CD4-positive, alpha-beta T cell (primary cell): ENCODE measurements around the gene HORMAD2. TPM values are rescaled to one million over a fixed set of nuclear protein-coding genes. Genes with fewer than 3 reads are reported as not detected.

Source experiments
- ATAC-seq: fragments of 200-7000 bp; cut with Tn5 transposase; one replicate; pipeline ENCODE4 v1.10.0; 2022; ENCODE audit warnings: mild to moderate bottlenecking; ENCODE audit not compliant: poor library complexity
- CTCF ChIA-PET: fragments of 350-600 bp; sonication (Branson Sonifier 250); formaldehyde crosslinking; loops from one replicate; lab custom pipeline; 2021; ENCODE audit warnings: antibody characterized with exemption, inconsistent platforms; lab: Charles Lee
- POLR2A ChIA-PET: fragments of 350-600 bp; sonication (Branson Sonifier 250); formaldehyde crosslinking; loops from one replicate; lab custom pipeline; 2021; ENCODE audit warnings: antibody characterized with exemption, inconsistent platforms; lab: Charles Lee
- DNase-seq, 14 experiments: peaks; one replicate each; pipeline ENCODE4 v3.0.0-alpha.2; 2013 to 2020; ENCODE audit warnings: mixed read lengths in 2 of 14
- H3K27ac ChIP-seq, 2 donors: one replicate each; pipeline versions ENCODE4 v1.5.1 to v1.7.0; 2013; ENCODE audit warnings: low read length in 2 of 2, low read depth in 1 of 2, mild to moderate bottlenecking in 1 of 2
- H3K27me3 ChIP-seq, 2 experiments: 1 replicate in 1 of 2; 2 replicates in 1 of 2; pipeline versions ENCODE4 v1.6.1 to v1.7.0; 2013; ENCODE audit warnings: low read length in 2 of 2, control low read depth in 1 of 2, mild to moderate bottlenecking in 1 of 2, moderate library complexity in 1 of 2; ENCODE audit not compliant: insufficient read depth in 2 of 2, control insufficient read depth in 1 of 2
- H3K36me3 ChIP-seq: one replicate; pipeline ENCODE4 v1.6.1; 2013; ENCODE audit warnings: low read length, control low read depth; ENCODE audit not compliant: insufficient read depth
- H3K4me1 ChIP-seq: one replicate; pipeline ENCODE4 v1.6.1; 2013; ENCODE audit warnings: low read length, control low read depth; ENCODE audit not compliant: insufficient read depth
- H3K4me3 ChIP-seq: one replicate; pipeline ENCODE4 v1.5.1; 2013; ENCODE audit warnings: mild to moderate bottlenecking, low read length, moderate library complexity
- H3K9me3 ChIP-seq, 2 experiments: 1 replicate in 1 of 2; 2 replicates in 1 of 2; pipeline versions ENCODE4 v1.6.1 to v1.7.0; 2013; ENCODE audit warnings: low read length in 2 of 2, mild to moderate bottlenecking in 2 of 2, control low read depth in 1 of 2, moderate library complexity in 1 of 2; ENCODE audit not compliant: control insufficient read depth in 1 of 2, insufficient read depth in 1 of 2
- H3K27ac Mint-ChIP-seq: one replicate; pipeline ENCODE4 v1.8.0; 2020; ENCODE audit warnings: mixed read lengths
- H3K27me3 Mint-ChIP-seq: one replicate; pipeline ENCODE4 v1.8.0; 2021; ENCODE audit warnings: mixed read lengths
- H3K36me3 Mint-ChIP-seq: one replicate; pipeline ENCODE4 v1.8.0; 2021; ENCODE audit warnings: low read depth, mixed read lengths
- H3K4me1 Mint-ChIP-seq: one replicate; pipeline ENCODE4 v1.8.0; 2021; ENCODE audit warnings: low read depth, mixed read lengths
- H3K4me3 Mint-ChIP-seq: one replicate; pipeline ENCODE4 v1.8.0; 2020; ENCODE audit warnings: mild to moderate bottlenecking, mixed read lengths
- H3K9me3 Mint-ChIP-seq: one replicate; pipeline ENCODE4 v1.8.0; 2020; ENCODE audit warnings: mixed read lengths
- CTCF ChIP-seq: fragments of 200-600 bp; IDR thresholded peaks from one replicate; pipeline ENCODE4 v1.8.0; 2022; ENCODE audit warnings: antibody characterized with exemption, mild to moderate bottlenecking
- intact Hi-C, 2 experiments: fragments of 100-400 bp; cut with DNase I in 1 of 2; cut with micrococcal nuclease in 1 of 2; formaldehyde crosslinking; loops; one replicate each; pipeline versions ENCODE4 v1.15.1 to v1.9.0; 2023 to 2025; cut with DNase I, micrococcal nuclease
- total RNA-seq, 174 experiments: library from RNA in 2 of 174; stranded (reverse) in 2 of 174; gene quantifications; one replicate each; pipeline ENCODE4 v1.2.3 and lab custom pipeline; 2021 to 2026

Gene HORMAD2
- total RNA-seq, 2 experiments from 2014 or later = not detected

GRCh38 chr22:30143265-30143664, 63.0 kb downstream of the HORMAD2 start:
- no peak for TF ChIP-seq CTCF
- H3K27me3 Mint-ChIP-seq = no peaks in the 10 kb centered on the region
- Histone ChIP-seq H3K36me3 (no peaks in the 10 kb centered on the region), H3K9me3 (peaks cover 5 to 23% of the 10 kb centered on the region in 2 experiments), H3K4me1 (no peaks in the 10 kb centered on the region), H3K4me3 (no peak overlapping the region), H3K27ac (no peak overlapping the region), H3K27me3 (no peaks in the 10 kb centered on the region)
- no peak for ATAC-seq
- intact Hi-C loops = no loop called here
- CTCF ChIA-PET = no interaction called here
- H3K36me3 Mint-ChIP-seq = peaks cover 9% of the 10 kb centered on the region
- POLR2A ChIA-PET = no interaction called here
- H3K4me1 Mint-ChIP-seq = no peaks in the 10 kb centered on the region
- no peak overlapping the region for H3K27ac Mint-ChIP-seq
- peaks cover 6% of the 10 kb centered on the region for H3K9me3 Mint-ChIP-seq
- no peak overlapping the region for H3K4me3 Mint-ChIP-seq
- DNase-seq = no peak

- Histone ChIP-seq H3K36me3 (no peaks in the 10 kb centered on the region), H3K27me3 (no peaks in the 10 kb centered on the region), H3K4me1 (no peaks in the 10 kb centered on the region), H3K4me3 (no peak overlapping the region), H3K9me3 (peaks cover 5 to 23% of the 10 kb centered on the region in 2 experiments), H3K27ac (no peak overlapping the region)
- DNase-seq (no peak), ATAC-seq (no peak)
- Mint-ChIP-seq H3K4me1 (no peaks in the 10 kb centered on the region), H3K4me3 (no peak overlapping the region), H3K9me3 (peaks cover 6% of the 10 kb centered on the region), H3K36me3 (peaks cover 9% of the 10 kb centered on the region), H3K27ac (no peak overlapping the region), H3K27me3 (no peaks in the 10 kb centered on the region)
- TF ChIP-seq CTCF = no peak
- ChIA-PET POLR2A (no interaction called here), CTCF (interaction anchor here (1.3 to 1.4 kb wide), 2 partner anchors 10 to 23 kb away, joined by 3 read pairs; no protein-coding TSS in a partner anchor)
- intact Hi-C loops = no loop called here
These were observed 64.1 kb downstream of the HORMAD2 start for GRCh38 chr22:30144391-30144790.

- CTCF ChIA-PET = no interaction called here
- DNase-seq (no peak), ATAC-seq (no peak)
- intact Hi-C loops = no loop called here
- H3K27me3 ChIP-seq = no peaks in the 10 kb centered on the region
- POLR2A ChIA-PET = no interaction called here
- H3K4me1 Mint-ChIP-seq = no peaks in the 10 kb centered on the region
- no peaks in the 10 kb centered on the region for H3K27me3 Mint-ChIP-seq
- H3K4me3 Mint-ChIP-seq = no peak overlapping the region
- no peak for TF ChIP-seq CTCF
- H3K9me3 ChIP-seq = no peaks in the 10 kb centered on the region
- H3K9me3 Mint-ChIP-seq = peaks cover 2% of the 10 kb centered on the region
- H3K4me3 ChIP-seq = no peak overlapping the region
- H3K4me1 ChIP-seq = no peaks in the 10 kb centered on the region
- no peaks in the 10 kb centered on the region for H3K36me3 ChIP-seq
- no peaks in the 10 kb centered on the region for H3K36me3 Mint-ChIP-seq
- H3K27ac Mint-ChIP-seq = no peak overlapping the region
- no peak overlapping the region for H3K27ac ChIP-seq
These were observed 69.9 kb downstream of the HORMAD2 start for GRCh38 chr22:30150212-30150611.
